Activated naive CD8-positive, alpha-beta T cell (primary cell): ENCODE data around the gene CMC4.

Source experiments
- H3K27ac Mint-ChIP-seq: one replicate; pipeline ENCODE4 v1.8.0; 2021; ENCODE audit warnings: mixed read lengths
- H3K27me3 Mint-ChIP-seq: one replicate; pipeline ENCODE4 v1.8.0; 2021; ENCODE audit warnings: mixed read lengths
- H3K36me3 Mint-ChIP-seq: one replicate; pipeline ENCODE4 v1.8.0; 2021; ENCODE audit warnings: mixed read lengths
- H3K4me1 Mint-ChIP-seq: one replicate; pipeline ENCODE4 v1.8.0; 2021; ENCODE audit warnings: low read depth, mixed read lengths
- H3K4me3 Mint-ChIP-seq: one replicate; pipeline ENCODE4 v1.8.0; 2021; ENCODE audit warnings: mild to moderate bottlenecking, mixed read lengths
- H3K9me3 Mint-ChIP-seq: one replicate; pipeline ENCODE4 v1.8.0; 2021; ENCODE audit warnings: low read depth, mixed read lengths

Gene CMC4

DNA sequence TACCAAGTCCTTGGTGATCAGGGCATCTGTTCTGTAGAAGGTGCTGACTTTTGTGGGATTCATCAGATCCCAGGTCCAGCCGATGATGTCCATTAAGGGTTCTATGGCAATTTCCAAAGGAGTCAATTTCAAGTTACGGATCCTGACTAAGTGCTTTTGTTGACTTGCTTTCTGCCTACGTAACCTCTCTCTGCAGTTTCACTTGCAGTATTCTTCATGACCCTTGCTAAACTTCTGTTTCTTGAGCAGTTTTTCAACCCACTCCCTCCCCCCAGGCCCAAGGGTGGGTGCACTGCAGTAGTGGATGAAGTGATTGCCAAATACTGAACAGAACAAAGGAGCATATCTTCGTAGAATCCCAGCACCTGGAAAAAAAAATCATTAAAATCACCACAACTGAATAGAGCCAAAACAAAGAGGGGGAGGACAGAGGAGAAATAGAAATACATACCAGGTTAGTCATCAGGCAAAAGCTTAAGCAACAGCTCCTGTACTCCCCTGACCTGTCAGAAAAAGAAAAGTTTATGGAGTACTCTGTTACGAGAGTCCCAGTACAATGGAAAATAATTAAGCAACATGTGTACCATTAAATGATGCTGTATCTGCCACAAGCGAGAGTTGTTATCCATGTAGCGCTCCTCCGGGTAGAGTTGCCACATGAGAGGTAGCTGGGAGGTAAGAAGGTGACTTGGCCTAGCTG lies 5.8 kb downstream of the CMC4 start:
- no peak overlapping the region for H3K4me3 Mint-ChIP-seq
- no peak overlapping the region for H3K27ac Mint-ChIP-seq
- H3K4me1 Mint-ChIP-seq = peaks cover 24% of the 10 kb centered on the region
- no peaks in the 10 kb centered on the region for H3K9me3 Mint-ChIP-seq
- no peaks in the 10 kb centered on the region for H3K36me3 Mint-ChIP-seq
- no peaks in the 10 kb centered on the region for H3K27me3 Mint-ChIP-seq

DNA sequence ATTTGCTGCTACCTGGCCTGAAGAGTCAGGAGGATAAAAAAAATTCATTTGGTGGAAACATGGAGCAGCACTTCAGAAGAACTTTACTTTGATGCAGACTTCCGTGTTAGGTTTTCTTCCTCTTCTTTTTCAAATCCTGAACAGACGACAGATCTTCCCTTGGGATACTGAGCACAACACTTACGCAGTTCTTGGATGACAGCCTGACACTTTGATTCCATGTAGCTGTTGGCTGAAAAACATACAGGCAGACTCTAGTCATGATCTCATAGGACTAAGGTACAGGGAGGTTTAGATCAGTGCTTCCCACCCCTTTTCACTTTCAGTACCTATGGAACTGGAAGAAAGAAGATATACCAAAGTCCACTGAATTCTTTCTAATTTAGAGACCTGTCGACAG lies 9.2 kb downstream of the CMC4 start:
- no peaks in the 10 kb centered on the region for H3K27me3 Mint-ChIP-seq
- no peak overlapping the region for H3K4me3 Mint-ChIP-seq
- H3K27ac Mint-ChIP-seq = no peak overlapping the region
- H3K36me3 Mint-ChIP-seq = no peaks in the 10 kb centered on the region
- peaks cover 9% of the 10 kb centered on the region for H3K4me1 Mint-ChIP-seq
- no peaks in the 10 kb centered on the region for H3K9me3 Mint-ChIP-seq

DNA sequence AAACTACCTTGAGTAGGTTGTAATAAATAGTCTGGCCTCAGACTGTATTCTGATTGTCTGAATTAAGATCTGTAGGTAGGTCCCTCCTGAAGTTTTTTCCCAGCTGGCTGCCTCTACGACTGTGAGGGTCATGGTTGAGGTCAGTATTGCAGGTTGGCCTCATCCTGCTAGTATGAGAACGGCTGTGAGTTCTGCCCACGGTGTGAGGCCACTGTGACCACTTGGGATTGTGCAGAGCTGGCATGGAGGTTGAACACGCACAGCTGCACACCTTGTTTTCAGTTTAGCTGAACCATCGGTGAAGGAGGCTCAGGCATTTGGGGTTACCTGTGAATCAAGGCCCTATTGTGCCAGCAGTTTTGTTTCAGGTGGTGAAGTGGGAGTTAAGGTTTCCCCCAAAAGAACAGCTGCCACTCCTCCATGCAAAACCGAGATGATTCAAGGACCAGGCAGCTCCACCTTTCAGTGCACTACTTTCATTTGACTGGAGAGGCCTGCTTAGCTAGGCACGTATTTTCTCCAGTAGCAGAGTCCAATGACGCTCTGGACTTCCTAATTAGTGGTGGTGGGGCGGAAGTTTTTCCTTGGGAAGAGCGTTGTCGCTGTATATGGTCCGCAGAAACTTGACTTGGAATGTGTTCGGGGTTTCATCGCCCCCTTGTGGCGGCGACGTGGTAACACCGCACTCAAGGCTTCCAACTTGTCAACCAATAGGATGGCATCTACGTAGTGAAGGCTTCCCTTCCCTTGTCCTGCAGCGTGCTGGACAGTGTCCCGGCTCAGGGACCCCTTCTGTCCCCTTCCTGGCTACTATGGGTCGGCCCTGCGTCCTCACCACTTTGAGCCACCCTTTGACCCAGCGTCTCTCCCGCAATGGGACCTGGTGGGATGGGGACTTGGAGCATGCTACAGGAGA lies 13.8 kb downstream of the CMC4 start:
- Mint-ChIP-seq H3K9me3 (no peaks in the 10 kb centered on the region), H3K4me1 (peaks cover 17% of the 10 kb centered on the region), H3K27me3 (no peaks in the 10 kb centered on the region), H3K27ac (no peak overlapping the region), H3K36me3 (no peaks in the 10 kb centered on the region), H3K4me3 (peak overlapping the region; percentile 57)

DNA sequence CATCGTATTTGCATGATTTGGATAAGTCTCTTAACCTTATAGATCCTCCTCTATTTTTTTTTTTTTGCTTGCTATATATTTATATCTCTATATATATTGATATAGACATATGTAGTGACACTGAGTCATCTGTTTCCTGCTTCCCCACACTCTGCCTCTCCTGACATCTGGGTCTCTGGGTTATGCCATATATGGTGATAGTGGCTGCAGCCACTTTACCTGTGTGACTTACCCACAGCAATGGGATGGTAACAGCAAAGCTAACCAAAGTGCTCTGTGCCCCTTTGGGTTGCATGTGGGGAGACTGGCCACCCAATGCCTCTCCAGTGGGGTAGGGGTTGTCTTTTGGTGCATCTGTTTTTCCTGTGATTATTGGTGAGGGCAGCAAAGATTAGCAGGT lies 14.5 kb downstream of the CMC4 start:
- no peak overlapping the region for H3K27ac Mint-ChIP-seq

DNA sequence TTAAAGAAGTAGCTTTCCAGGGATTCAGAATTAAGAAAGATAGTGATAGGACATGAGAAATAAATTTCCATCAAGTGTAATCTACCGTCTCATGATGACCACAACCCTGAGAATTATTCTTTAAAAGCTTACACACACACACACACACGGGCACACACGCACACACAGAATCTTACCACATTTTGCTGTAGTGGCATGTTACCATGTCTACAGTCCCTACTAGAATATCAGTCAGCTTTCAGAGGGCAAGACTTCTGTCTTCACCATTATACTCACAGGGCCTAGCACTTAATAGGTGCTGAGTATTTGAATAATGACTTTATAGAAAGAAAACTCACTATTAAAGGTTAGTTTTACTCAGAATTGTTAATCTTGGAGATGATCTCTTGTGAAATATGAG lies 15.4 kb downstream of the CMC4 start:
- Mint-ChIP-seq H3K9me3 (no peaks in the 10 kb centered on the region), H3K27ac (no peak overlapping the region), H3K4me3 (no peak overlapping the region), H3K4me1 (peaks cover 31% of the 10 kb centered on the region), H3K27me3 (no peaks in the 10 kb centered on the region), H3K36me3 (no peaks in the 10 kb centered on the region)

More for the DNA sequence above, 14.5 kb downstream of the CMC4 start:
- Mint-ChIP-seq H3K27me3 (no peaks in the 10 kb centered on the region), H3K9me3 (no peaks in the 10 kb centered on the region), H3K4me3 (no peak overlapping the region), H3K4me1 (peaks cover 21% of the 10 kb centered on the region), H3K36me3 (no peaks in the 10 kb centered on the region)

DNA sequence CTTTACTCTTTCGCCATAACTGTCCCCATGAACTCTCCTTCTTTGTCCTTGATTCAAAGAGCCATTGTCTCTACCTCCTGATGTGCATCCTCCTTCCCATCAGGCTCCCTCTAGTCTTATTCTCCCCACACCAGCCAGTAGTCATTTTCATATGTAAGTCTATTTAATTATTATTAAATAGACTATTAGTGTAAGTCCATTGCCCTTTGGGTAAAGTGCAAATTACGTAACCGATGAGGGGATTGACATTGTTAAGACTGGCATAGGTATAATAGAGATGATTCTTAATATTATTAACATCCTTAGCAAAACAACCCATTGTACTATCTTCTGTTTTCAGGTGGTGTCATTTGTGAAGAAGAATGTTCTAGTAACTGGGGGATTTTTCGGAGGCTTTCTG lies 16.7 kb downstream of the CMC4 start:
- Mint-ChIP-seq H3K27ac (no peak overlapping the region), H3K9me3 (no peaks in the 10 kb centered on the region), H3K36me3 (no peaks in the 10 kb centered on the region), H3K27me3 (no peaks in the 10 kb centered on the region), H3K4me1 (peaks cover 43% of the 10 kb centered on the region), H3K4me3 (no peak overlapping the region)

DNA sequence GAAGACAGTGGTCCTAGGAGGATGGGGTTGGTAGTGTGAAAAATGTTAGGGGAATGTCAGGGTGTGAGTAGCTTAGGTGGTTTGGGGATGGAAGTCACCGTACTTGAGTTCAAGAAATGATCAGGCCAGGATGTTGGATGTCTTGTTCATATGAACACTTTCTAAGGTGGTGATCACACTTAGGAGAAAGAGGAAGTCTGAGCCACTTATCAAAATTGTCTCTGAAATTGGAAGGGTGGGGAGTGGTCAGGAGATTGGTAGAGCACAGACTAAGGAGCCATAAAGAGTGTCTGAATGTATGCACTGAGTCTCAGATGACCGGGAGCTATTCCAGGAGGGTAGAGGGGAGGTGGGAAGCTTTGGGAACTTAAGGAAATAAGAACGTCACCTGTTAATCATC lies 17.3 kb downstream of the CMC4 start:
- H3K9me3 Mint-ChIP-seq = no peaks in the 10 kb centered on the region
- H3K4me1 Mint-ChIP-seq = peaks cover 49% of the 10 kb centered on the region
- peak overlapping the region; percentile 77 for H3K27ac Mint-ChIP-seq
- no peaks in the 10 kb centered on the region for H3K27me3 Mint-ChIP-seq
- no peak overlapping the region for H3K4me3 Mint-ChIP-seq
- no peaks in the 10 kb centered on the region for H3K36me3 Mint-ChIP-seq

DNA sequence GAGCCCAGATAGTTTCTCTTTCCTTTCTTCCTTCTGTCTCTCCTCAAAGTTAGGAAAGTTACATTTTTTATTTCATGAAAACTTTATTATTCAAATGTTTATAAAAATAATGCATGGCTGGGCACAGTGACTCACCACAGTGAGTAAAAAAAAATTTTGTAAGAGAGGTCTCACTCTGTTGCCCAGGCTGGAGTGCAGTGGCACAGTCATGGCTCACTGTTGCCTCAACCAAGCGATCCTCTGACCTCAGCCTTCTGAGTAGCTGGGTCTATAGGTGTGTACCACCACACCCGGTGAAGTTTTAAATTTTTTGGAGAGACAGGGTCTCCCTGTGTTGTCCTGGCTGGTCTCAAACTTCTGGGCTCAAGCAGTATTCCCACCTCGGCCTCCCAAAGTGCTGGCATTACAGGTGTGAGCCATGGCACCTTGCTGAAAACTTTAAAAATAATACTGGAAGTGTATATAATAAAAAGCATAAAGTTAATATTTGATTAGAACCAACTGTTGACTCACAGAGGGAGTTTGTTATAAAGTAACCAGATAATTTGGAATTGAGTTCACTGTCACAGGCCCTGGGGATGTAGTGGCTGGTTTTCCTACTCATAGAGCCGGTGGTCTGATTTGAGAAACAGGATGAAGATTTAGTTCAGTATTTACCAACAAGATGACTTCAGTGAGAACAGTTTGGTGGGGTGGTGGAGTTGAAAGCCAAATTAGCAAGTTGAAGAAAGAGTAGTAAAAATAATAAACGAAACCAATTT lies 18.0 kb downstream of the CMC4 start:
- H3K27me3 Mint-ChIP-seq = no peaks in the 10 kb centered on the region
- peaks cover 53% of the 10 kb centered on the region for H3K4me1 Mint-ChIP-seq
- peak overlapping the region; percentile 77 for H3K27ac Mint-ChIP-seq
- H3K36me3 Mint-ChIP-seq = no peaks in the 10 kb centered on the region
- no peaks in the 10 kb centered on the region for H3K9me3 Mint-ChIP-seq
- H3K4me3 Mint-ChIP-seq = no peak overlapping the region

DNA sequence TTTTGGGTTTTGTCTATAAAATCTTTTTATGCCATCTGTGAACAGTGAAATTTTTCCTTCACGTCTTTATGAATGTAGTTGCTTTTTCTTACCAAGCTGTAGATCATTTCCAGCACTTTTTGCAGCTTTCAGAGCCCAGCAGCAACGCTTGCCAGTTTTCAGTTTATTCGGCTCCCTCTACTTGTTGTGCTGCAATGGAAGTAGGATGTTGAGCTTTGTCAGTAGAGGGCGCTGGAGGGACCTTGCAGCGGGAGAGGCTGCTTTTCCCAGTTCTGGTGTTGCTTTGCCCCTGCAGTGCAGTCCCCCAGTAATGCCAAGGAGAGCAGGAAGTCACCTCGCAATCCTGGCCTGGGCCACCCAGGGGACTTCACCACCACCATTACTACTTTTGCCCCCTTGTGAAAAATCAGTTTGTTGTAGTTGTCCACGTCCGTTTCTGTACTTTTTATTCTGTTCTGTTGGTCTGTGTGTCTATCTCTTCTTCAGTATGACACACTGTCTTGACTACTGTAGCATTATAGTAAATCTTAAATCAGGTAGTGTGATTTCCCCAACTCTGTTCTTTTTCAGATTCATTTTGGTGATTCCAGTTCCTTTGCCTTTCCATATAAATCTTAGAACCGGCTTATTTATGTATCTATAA lies 21.8 kb downstream of the CMC4 start:
- Mint-ChIP-seq H3K4me3 (no peak overlapping the region), H3K4me1 (peaks cover 39% of the 10 kb centered on the region), H3K9me3 (no peaks in the 10 kb centered on the region), H3K27ac (peak overlapping the region; percentile 59), H3K36me3 (peaks cover 3% of the 10 kb centered on the region), H3K27me3 (no peaks in the 10 kb centered on the region)

DNA sequence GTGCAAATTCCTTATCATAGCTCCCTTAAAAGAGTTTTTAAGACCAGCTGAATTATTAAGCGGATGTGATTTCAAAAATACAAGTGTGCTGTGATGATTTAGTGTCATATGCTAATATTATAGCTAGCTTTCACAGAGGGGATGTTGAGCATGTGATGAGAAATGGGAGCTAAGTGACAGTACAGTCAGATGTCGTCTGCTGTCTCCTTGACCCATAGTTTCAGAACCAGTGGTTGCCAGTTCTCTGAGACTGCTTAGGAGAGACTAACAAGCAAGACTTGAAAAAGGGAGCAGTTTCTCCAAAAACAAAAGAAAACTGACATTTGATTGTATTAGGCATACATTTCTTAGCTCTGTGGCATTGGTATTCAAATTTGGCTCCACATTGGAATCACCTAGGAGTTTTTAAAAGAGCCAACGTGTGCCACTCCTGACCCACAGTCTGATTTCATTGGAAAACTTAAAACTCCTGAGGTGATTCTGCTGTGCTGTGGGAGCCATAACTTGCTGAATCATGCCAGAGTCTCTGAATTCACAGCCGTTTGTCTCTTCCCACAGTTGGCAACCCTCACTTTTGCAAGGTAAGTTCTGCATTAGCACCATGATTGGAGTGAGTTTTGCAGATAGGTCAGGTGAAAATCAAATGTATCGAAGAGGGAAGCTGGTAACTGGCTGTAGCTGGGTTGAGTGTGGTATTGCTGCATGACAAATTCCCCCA lies 24.0 kb downstream of the CMC4 start:
- Mint-ChIP-seq H3K36me3 (peaks cover 3% of the 10 kb centered on the region), H3K9me3 (no peaks in the 10 kb centered on the region), H3K27me3 (no peaks in the 10 kb centered on the region), H3K27ac (no peak overlapping the region), H3K4me3 (no peak overlapping the region), H3K4me1 (peaks cover 40% of the 10 kb centered on the region)

DNA sequence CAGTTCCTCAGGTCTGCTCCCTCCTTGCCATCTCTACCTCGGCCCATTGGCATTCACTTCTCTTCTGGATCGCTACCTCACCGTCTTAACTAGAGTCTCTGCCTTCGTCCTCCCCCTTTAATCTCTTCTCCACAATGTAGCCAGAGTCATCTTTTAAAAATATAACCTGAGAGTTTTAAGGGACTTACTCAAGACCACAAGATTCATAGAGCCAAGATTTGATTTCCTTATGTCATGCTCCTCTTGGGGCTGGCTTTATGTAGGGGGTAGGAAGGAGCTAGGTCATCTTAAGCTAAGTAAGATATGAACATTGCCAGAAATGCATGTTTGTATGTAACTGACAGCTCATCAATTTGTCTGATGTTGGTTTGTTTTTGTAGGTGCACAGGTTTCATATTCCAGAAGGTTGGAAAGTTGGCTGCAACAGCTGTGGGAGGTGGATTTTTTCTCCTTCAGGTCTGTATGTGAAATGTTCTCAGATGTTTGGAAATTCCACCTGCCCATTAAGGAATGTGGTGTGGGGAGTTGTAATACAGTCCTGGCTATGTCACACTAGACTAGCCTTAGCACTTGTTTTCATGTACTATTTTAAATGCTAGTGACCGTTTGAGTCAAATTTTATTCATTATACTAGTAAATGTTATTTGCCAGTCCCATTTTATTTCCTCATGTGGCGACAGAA lies 24.7 kb downstream of the CMC4 start:
- no peak overlapping the region for H3K4me3 Mint-ChIP-seq
- peaks cover 34% of the 10 kb centered on the region for H3K4me1 Mint-ChIP-seq
- H3K9me3 Mint-ChIP-seq = no peaks in the 10 kb centered on the region
- no peaks in the 10 kb centered on the region for H3K27me3 Mint-ChIP-seq
- peaks cover 3% of the 10 kb centered on the region for H3K36me3 Mint-ChIP-seq
- no peak overlapping the region for H3K27ac Mint-ChIP-seq

DNA sequence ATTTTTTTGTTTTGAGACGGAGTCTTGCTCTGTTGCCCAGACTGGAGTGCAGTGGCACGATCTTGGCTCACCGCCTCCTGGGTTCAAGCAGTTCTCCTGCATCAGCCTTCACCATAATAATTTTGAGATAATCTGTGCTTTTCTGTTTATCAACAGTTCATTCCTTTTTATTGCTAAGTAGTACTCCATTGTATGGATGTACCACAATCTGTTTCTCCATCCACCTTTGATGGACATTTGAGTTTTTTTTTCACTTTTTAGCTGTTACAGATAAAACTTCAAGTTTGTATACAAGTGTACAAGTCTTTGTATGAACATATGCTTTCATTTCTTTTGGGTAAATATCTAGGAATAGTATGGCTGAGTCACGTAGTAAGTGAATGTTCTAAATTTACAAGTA lies 35.2 kb downstream of the CMC4 start:
- no peak overlapping the region for H3K4me3 Mint-ChIP-seq
- no peaks in the 10 kb centered on the region for H3K27me3 Mint-ChIP-seq
- H3K36me3 Mint-ChIP-seq = peaks cover 15% of the 10 kb centered on the region
- H3K4me1 Mint-ChIP-seq = peaks cover 42% of the 10 kb centered on the region
- H3K9me3 Mint-ChIP-seq = no peaks in the 10 kb centered on the region
- no peak overlapping the region for H3K27ac Mint-ChIP-seq

DNA sequence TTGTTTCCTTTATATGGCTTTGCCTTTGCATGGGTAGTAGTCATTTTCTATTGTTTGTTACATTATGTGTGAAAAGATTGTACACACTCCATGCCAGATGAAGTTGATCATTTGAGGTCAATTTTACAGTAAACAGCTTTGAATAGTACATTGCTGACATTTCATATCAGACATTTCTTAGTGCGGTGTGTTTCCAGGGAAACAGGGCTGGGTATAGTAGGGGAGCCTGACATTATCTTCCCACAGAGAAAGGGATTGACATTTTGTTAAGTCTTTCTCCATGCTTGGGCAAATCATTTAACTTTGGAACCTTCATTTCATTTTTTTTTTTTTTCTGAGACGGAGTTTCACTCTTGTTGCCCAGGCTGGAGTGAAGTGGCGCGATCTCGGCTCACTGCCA lies 39.3 kb downstream of the CMC4 start:
- Mint-ChIP-seq H3K36me3 (peaks cover 16% of the 10 kb centered on the region), H3K4me1 (peaks cover 35% of the 10 kb centered on the region), H3K9me3 (no peaks in the 10 kb centered on the region), H3K27me3 (no peaks in the 10 kb centered on the region), H3K4me3 (no peak overlapping the region), H3K27ac (no peak overlapping the region)

DNA sequence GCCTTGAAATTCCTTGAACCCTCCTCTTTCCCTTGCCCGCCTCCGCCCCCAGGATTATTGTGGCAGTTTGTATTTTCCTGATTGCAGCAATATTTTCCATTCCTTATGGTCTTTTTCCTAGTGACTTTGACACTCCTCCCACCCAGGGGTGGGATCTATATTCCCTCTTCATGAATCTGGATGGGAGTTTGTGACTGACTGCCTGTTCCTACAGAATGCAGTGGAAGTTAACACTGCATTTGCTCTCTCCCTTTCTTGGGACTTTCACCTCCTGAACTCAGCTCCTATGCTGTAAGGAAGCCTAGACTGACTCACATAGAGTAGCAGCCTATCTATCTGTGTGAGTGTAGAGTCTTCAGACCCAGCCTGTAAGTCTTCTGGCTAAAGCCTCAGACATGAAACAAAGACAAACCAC lies 42.1 kb downstream of the CMC4 start:
- Mint-ChIP-seq H3K4me1 (peaks cover 29% of the 10 kb centered on the region), H3K4me3 (peak overlapping the region; percentile 93), H3K36me3 (peaks cover 3% of the 10 kb centered on the region), H3K9me3 (no peaks in the 10 kb centered on the region), H3K27ac (peak overlapping the region; percentile 34), H3K27me3 (no peaks in the 10 kb centered on the region)
